Loucy (cell line): ENCODE results near the gene DEXI.

ENCODE experiments used
- EZH2phosphoT487 ChIP-seq: fragments of 200-600 bp; IDR thresholded peaks from 2 replicates; pipeline ENCODE4 v1.6.1; 2018; ENCODE audit warnings: antibody characterized with exemption, mild to moderate bottlenecking, moderate library complexity, borderline replicate concordance
- TF ChIP-seq, protein P1 (sequence below): fragments of 200-600 bp; sonication (generic); conservative IDR thresholded peaks from 2 replicates; pipeline ENCODE4 v1.5.1; 2014; ENCODE audit warnings: mild to moderate bottlenecking, antibody characterized with exemption, low read length

DNA sequence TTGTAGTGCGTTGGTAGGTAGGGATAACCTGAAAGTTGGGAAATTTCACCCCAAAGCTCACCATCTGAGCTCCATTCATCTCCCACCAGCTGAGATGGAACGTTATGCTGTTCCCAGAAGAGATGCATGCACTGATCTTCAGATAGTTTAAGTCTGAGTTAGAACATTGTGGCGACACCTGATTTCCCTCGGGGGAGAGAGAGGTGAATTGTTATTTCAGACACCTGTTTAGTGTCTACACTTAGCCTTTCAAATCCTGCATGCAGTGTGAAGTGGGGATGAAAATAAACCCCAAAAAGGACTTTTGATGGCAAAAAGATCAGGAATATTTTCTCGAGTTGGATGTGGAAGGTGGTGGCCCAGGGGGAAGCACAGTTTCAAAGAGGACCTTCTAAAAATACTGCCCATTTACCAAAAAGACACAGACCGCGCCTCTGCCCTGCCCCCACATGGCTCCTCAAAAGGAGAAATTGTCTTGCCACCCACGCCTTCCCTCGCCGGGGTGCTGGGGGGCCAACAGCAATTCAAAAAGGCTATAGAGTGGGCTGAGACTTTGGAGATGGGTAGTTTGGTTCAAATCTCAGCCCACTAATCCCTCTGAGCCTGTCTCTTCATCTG lies 53.8 kb downstream of the DEXI start:
- TF ChIP-seq, protein P1, sequence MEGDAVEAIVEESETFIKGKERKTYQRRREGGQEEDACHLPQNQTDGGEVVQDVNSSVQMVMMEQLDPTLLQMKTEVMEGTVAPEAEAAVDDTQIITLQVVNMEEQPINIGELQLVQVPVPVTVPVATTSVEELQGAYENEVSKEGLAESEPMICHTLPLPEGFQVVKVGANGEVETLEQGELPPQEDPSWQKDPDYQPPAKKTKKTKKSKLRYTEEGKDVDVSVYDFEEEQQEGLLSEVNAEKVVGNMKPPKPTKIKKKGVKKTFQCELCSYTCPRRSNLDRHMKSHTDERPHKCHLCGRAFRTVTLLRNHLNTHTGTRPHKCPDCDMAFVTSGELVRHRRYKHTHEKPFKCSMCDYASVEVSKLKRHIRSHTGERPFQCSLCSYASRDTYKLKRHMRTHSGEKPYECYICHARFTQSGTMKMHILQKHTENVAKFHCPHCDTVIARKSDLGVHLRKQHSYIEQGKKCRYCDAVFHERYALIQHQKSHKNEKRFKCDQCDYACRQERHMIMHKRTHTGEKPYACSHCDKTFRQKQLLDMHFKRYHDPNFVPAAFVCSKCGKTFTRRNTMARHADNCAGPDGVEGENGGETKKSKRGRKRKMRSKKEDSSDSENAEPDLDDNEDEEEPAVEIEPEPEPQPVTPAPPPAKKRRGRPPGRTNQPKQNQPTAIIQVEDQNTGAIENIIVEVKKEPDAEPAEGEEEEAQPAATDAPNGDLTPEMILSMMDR = no peak
- TF ChIP-seq EZH2phosphoT487 = no peak
